Measurements from ENCODE around the gene CALU. TPM values are rescaled to one million over a fixed set of nuclear protein-coding genes. Genes with fewer than 3 reads are reported as not detected.

The CALU gene
- polyA plus RNA-seq, 1 experiment, result 346 TPM

GRCh38 chr7:128788446-128789412 lies 49.6 kb downstream of the CALU start:
- no peak for DNase-seq (ENCODE audit: low read depth)
- peaks cover 2% of the 10 kb centered on the region; the same call in 1 of the 2 replicates for H3K27me3 ChIP-seq (ENCODE audit: control insufficient read depth, insufficient read depth, low read length)
- TF ChIP-seq, protein P1, sequence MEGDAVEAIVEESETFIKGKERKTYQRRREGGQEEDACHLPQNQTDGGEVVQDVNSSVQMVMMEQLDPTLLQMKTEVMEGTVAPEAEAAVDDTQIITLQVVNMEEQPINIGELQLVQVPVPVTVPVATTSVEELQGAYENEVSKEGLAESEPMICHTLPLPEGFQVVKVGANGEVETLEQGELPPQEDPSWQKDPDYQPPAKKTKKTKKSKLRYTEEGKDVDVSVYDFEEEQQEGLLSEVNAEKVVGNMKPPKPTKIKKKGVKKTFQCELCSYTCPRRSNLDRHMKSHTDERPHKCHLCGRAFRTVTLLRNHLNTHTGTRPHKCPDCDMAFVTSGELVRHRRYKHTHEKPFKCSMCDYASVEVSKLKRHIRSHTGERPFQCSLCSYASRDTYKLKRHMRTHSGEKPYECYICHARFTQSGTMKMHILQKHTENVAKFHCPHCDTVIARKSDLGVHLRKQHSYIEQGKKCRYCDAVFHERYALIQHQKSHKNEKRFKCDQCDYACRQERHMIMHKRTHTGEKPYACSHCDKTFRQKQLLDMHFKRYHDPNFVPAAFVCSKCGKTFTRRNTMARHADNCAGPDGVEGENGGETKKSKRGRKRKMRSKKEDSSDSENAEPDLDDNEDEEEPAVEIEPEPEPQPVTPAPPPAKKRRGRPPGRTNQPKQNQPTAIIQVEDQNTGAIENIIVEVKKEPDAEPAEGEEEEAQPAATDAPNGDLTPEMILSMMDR (IDR thresholded peaks at IDR 0.05; ENCODE audit: insufficient read depth, low read depth, low read length), result no peak

DNA sequence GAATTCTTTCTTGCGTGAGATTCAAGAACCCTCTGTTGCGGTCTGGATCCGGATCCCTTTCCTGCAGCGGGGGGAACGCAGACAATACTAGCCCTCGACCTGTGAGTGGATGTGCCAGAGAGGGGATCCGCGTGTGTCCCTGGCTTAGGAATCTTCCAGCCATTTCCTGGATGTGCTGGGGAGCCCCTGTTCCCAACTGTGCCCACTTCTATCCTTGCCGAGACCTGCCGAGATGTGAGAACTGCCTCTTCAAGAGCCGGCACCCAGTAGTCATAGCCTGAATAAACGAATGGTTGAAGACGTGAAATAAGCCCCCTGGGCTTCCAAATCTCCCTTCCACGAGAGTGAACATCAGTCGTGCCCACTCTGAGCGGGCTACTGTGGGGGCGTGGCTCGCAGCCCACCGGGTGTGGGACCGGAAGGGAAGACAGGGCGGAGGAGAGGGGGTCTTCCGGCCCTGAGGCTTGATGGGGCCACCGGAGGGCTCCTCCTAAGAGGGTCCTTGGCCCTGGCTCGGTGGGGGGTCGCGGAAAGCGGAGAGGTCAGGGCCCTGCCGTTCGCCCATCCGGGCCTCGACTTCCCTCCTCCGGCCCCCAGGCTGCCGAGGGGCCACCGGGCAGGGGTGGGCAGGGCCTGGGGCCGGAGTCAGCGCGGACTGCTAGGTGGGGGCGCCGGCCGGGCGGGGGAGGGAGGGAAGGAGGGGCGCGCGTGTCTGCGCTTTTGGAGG lies 51.3 kb downstream of the CALU start:
- no peaks in the 10 kb centered on the region; the same call in 1 of the 2 replicates for H3K36me3 ChIP-seq (ENCODE audit: control insufficient read depth, insufficient read depth, low read length)
- DNase-seq (ENCODE audit: low read depth), result no peak
- peaks cover 2% of the 10 kb centered on the region; the same call in 1 of the 2 replicates for H3K27me3 ChIP-seq (ENCODE audit: control insufficient read depth, insufficient read depth, low read length)
- CTCF ChIA-PET, result interaction anchor here (0.8 kb wide), 1 partner anchor 34 kb away, joined by 3 read pairs; no protein-coding TSS in a partner anchor
- peak overlapping the region; percentile 87 for H3K4me3 ChIP-seq (ENCODE audit: low read depth, low read length)
- POLR2A ChIA-PET, result no interaction called here
- TF ChIP-seq, protein P1 (IDR thresholded peaks at IDR 0.05; ENCODE audit: insufficient read depth, low read depth, low read length), result no peak

More at GRCh38 chr7:128788446-128789412, 49.6 kb downstream of the CALU start:
- H3K36me3 ChIP-seq (ENCODE audit: control insufficient read depth, insufficient read depth, low read length), result no peaks in the 10 kb centered on the region
- no peak overlapping the region for H3K4me3 ChIP-seq (ENCODE audit: low read depth, low read length)
- ChIA-PET POLR2A (no interaction called here), CTCF (interaction anchor here (0.6 to 1.1 kb wide), 2 partner anchors 18 to 43 kb away, joined by 3 read pairs; no protein-coding TSS in a partner anchor)

DNA sequence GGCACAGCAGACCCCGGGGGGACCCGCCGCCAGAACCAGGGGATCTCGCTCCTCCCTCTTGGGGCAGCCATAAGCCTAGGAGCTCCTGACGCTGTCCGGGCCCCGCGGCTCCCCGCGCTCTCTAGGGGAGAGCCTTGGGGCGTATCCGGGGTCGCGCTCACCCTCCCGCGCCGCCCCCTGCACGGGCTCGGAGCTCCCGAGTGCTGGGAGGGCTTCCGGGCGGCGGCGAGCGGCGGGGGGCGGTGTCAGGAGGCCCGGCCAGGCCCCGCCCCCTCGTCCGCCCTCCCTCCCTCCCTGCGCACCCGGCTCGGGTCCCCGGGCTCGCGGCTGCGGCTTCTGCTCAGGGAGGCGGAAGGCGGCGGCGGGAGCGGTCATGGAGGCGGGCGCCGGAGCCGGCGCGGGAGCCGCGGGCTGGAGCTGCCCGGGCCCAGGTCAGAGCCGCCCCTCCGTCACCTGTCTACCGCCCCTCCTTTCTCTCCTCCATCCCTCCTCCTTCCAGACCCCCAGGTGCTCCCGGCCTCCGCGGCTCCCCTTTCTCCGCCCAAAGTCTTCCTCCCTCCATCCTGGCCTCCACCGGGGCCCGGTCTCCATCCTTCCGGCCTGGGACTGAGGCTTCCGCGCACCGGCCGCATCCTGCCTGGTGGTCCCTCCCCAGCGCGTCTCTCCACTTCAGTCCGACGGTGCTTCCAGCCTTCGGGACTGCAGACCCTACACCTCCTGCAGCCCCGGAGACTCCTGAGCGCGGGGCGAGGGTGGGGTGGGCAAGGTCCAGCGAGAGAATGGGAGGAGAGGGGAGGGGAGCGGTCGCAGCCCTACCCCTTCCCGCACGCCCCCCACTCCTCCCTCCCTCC lies 52.2 kb downstream of the CALU start, which contains the start of gene CCDC136:
TSS of gene CCDC136 (plus strand) at position 848 of the 851 bp plus-strand sequence. CDS start 444 bp downstream, outside the sequence.
- POLR2A ChIA-PET, result no interaction called here
- Histone ChIP-seq H3K36me3 (ENCODE audit: control insufficient read depth, insufficient read depth, low read length) (no peaks in the 10 kb centered on the region; the same call in 1 of the 2 replicates), H3K4me3 (ENCODE audit: low read depth, low read length) (peak within 1 kb of the TSS; percentile 87), H3K27me3 (ENCODE audit: control insufficient read depth, insufficient read depth, low read length) (peaks cover 2% of the 10 kb centered on the region; the same call in 1 of the 2 replicates)
- CTCF ChIA-PET, result interaction anchor here (0.8 kb wide), 1 partner anchor 35 kb away, joined by 3 read pairs; no protein-coding TSS in a partner anchor
- TF ChIP-seq, protein P1 (IDR thresholded peaks at IDR 0.05; ENCODE audit: insufficient read depth, low read depth, low read length), result 0 out of 2 replicates have a peak, but pooled peaks have one; percentile 3
- no peak for DNase-seq (ENCODE audit: low read depth)

- no peaks in the 10 kb centered on the region; the same call in 1 of the 2 replicates for H3K36me3 ChIP-seq (ENCODE audit: control insufficient read depth, insufficient read depth, low read length)
- DNase-seq (ENCODE audit: low read depth), result no peak
- TF ChIP-seq, protein P1 (IDR thresholded peaks at IDR 0.05; ENCODE audit: insufficient read depth, low read depth, low read length), result no peak
- ChIA-PET CTCF (no interaction called here), POLR2A (interaction anchor here (0.5 to 0.7 kb wide), 2 partner anchors 11 to 42 kb away, joined by 3 read pairs; no protein-coding TSS in a partner anchor)
- peak overlapping the region; percentile 87 for H3K4me3 ChIP-seq (ENCODE audit: low read depth, low read length)
- peaks cover 2% of the 10 kb centered on the region; the same call in 1 of the 2 replicates for H3K27me3 ChIP-seq (ENCODE audit: control insufficient read depth, insufficient read depth, low read length)
These were observed 52.8 kb downstream of the CALU start for GRCh38 chr7:128791972-128792327.
